Measurements from ENCODE around the gene THAP4.
A peak's percentile ranks its signal among the peaks of the same experiment; 100 is the strongest.

THAP4 gene

GRCh38 chr2:241561832-241562231 is 75.1 kb downstream of the THAP4 start:
- no peak for DNase-seq

GRCh38 chr2:241560883-241561474 is 76.0 kb downstream of the THAP4 start:
- no peak for DNase-seq

- no peak for DNase-seq
Measured at GRCh38 chr2:241560162-241560882, 76.6 kb downstream of the THAP4 start.

DNA sequence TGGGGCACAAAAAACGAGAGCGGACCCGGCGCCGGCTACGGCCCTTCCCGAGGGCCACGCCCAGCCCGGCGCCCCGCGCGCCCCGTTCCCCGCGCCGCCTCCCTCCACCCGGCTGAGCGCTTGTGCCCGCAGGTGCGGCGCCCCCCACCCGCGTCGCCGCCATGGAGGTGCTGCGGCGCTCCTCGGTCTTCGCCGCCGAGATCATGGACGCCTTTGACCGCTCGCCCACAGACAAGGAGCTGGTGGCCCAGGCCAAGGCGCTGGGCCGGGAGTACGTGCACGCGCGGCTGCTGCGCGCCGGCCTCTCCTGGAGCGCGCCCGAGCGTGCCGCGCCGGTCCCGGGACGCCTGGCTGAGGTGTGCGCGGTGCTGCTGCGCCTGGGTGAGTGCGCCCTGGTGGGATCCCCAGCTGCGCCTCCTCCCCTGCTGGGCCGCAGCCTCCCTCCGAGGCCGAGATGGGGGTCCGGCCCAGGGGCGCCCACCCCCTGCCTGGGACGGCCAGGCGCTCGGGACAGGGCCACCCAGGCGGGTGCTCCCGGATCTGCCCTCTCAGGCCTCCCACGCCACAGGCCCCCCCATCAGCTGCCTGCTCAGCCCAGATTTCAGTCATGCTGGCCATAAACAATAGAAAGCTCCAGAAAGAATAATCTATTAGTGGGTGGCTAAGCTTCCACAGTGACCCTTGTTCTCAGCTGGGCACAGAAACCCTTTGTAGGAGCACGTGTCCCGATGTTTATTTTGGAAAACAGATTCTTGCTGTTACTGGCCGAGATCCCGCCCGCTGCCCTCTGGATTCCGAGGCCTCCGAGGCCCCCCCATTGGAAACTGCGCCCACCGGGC is 77.4 kb downstream of the THAP4 start:
- peak in 1 of 2 experiments; percentile 19 for DNase-seq

- no peak for DNase-seq
Measured at GRCh38 chr2:241558532-241559322, 78.2 kb downstream of the THAP4 start, which contains the start of gene BOK. Gene BOK (plus strand): TSS chr2:241558745. CDS start chr2:241559484, 739 bp downstream.

DNA sequence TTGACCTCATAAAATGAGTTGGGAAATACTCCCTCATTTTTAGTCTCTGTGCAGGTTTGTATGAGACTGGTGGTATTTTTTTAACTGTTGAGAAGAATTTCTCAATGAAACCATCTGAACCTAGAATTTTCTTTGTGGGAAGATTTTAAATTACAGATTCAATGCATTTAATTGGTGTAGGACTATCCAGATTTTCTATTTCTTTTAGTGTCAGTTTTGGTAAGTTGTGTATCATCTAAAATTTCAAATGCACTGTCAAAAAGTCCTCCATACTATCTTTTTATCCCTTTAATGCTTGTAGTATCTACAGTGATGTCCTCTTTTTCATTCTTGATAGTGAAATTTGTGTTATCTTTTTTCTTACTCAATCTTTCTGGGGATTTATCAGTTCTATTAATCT is 80.2 kb downstream of the THAP4 start:
- DNase-seq, result no peak

DNA sequence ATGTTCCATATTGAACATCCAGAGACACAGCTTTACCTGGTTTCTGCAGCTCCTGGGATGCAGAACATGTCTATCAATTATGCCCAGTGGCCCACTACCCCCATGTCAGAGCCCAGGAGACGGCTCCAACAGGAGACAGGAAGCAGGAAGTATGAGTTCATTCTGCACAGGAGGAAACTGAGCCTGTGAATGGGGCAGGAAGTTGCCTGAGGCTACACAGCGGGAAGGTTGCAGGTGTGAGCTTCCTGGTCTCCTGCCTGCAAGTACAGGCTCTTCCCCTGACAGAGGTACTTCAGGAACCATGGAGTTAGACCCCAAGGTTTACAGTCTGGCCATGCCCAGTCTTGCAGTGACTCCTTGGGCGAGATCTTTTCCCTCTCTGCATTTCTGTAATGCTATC is 81.2 kb downstream of the THAP4 start:
- DNase-seq, result no peak

DNA sequence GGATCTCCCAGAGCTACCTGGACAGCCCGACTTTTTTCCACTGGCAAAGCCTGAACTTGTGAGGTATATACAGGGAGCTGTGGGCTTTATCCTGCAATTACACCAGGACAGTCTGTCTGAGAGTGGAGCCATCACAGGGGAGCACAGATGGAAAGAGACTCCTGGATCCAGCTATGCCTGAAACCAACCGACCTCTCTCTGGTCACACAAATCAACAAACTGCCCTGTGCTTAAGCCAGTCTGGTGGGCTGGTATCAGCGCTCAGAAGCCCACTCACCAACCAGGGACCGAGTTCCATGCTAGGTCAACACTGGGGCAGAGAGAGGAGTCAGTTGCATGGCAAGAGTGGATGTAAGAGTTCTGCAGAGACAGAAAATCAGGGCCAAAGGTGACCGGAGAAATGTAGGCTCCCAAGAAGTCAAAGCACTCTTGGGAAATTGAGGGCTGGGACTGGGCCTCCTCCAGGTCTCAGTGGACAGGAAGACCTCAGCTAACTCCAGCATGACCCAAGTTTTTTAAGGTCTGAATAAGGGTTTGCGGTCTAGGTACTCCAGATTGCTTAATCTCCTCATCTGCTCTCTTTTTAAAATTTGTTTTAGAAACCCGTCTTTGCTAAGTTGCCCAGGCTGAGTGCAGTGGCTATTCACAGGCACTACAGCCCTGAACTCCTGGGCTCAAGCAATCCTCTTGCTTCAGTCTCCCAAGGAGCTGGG is 82.2 kb downstream of the THAP4 start:
- DNase-seq, result no peak

DNA sequence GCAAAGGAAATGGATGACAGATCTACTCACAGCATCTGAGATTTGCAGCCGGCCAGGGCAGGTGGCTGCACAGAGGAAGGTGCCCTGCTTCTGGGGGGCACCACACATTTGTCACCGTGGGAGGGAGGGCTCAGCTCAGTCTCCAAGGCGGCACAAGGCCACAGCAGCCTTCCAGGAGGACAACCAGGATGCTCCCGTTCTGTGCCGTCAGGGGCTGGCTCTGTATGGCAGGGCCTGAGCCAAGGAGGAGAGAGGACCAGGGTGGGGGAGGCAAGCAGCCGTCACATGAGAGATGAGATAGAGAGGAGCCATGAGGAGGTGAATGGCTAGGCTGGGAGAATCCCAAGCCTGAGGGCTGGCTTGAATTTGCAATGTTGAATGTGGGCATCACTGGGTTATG is 83.0 kb downstream of the THAP4 start:
- DNase-seq, result no peak

DNA sequence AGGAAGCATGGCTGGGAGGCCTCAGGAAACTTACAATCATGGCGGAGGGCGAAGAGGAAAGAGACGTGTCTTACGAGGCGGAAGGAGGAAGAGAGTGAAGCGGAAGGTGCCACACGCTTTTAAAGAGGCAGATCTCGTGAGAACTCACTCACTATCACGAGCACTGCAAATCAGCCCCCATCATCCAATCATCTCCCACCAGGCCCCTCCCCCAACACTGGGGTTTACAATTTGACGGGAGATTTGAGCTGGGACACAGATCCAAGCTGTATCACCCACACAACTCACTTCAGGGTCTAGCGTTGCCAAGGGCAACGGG is 83.5 kb downstream of the THAP4 start:
- no peak for DNase-seq

GRCh38 chr2:241551998-241552737 is 84.8 kb downstream of the THAP4 start:
- DNase-seq, result no peak

DNA sequence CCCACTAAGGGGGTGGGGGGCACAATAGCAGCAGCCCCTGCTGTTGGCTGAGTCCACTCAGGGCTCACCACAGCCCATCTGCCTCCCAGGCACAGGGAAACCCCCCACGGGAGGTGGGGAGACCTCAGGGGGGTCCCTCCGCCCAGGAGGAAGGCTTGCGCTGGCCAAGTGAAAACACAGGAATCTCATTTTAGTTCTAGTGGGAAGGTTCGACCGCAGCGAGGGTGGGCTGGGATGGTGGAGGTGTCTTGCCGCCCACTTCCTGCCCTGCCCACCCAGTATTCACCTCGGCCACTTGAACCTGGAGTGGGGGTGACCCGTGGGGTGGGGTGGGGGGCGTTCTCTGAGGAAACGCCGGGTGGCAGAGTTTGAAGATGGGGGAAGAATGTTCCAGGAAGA is 85.4 kb downstream of the THAP4 start:
- no peak for DNase-seq

DNA sequence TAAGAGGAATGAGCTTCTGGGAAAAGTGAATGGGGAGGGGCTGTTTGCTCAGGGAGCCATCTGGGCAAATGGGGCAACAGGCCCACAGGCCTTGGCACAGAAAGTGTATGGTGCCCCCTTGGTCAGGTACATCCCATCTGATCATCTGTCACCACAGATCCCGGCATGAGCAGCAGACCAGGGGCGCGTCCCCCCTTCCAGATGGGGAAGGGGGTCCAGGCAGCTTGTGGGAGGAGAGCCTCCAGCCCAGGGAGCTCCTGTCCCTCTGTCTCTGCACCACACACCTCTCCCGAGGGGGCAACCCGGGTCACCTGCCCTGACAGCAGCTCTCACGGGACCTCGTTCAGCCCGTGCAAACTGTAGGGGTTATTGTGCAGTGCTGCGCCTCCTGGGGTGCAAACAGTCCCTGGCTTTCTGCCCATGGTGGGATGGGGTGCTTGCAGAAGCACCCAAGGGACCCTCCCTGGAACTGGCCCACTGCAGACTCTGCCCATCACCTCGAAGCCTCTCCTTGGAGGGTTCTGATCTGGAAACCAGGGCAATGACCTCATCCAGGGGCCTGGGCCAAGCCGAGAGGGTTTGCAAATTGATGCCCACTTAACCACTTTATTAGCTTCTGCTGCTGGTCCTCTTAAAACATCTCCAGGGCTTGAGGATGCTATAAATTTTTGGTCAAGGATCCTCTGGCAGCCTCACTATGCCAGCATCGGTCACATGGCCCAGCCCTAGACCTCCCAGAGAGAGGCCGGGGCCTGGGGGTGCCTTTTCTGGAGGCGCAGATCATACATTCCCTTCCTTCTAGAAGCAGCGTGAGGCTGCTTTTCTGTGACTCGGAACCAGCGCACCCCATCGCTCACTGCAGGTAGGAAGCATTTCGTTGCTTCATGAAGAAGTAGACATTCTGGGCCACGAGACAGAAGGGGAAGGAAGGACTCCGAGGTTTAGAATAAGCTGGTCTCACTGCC is 86.1 kb downstream of the THAP4 start:
- no peak for DNase-seq

GRCh38 chr2:241548451-241548835 is 88.5 kb downstream of the THAP4 start:
- DNase-seq, result no peak

GRCh38 chr2:241547781-241548450 is 89.0 kb downstream of the THAP4 start:
- DNase-seq, result no peak

GRCh38 chr2:241546771-241547498 is 90.0 kb downstream of the THAP4 start:
- DNase-seq, result no peak

DNA sequence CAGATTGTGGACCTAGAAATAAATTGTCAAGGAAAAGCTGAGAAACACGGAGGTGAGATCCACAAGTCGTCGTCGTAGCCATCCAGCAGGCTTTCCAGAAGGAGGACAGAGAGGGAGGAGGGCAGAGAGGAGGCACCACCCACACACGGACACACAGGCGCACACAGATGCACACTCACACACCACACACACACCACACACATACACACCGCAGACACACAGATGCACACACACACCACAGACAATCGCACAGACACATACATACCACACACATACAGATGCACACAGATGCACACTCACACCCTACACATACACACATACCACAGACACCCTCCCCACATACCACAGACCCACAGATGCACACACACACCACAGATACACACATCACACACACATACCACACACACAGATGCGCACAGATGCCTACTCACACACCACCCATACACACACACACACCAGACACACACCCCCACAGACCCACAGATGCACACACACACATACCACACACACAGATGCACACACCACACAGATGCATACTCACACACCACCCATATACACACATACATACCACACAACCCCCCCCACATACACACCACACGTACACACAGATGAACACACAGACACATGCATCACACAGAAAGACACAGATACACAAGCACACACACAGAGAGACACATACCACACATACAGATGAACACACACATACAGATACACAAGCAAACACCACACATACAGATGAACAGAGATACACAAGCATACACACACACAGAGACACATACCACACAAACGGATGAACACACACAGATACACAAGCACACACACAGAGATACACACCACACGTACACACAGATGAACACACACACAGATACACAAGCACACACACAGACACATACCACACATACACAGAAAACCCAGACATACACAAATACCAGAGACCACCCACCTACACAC is 91.2 kb downstream of the THAP4 start:
- no peak for DNase-seq

- DNase-seq, result no peak
Measured at GRCh38 chr2:241545106-241545505, 91.9 kb downstream of the THAP4 start.

All from activated CD4-positive, alpha-beta T cell treated with anti-CD3 and anti-CD28 coated beads, Interleukin-2, amount 50 U/mL, for 48 hours (primary cell).